IMR-90 (cell line): ENCODE measurements around the gene DENND1B. TPM values are rescaled to one million over a fixed set of nuclear protein-coding genes. Genes with fewer than 3 reads are reported as not detected.

Source experiments
- ATAC-seq: fragments of 200-7000 bp; cut with Tn5 transposase; 2 replicates; pipeline ENCODE4 v1.9.1; 2020; ENCODE audit warnings: low read depth, mild to moderate bottlenecking, moderate library complexity
- BruUV-seq: library from RNA; stranded (reverse); fragments of 400-500 nt; replicated peaks from 2 replicates; lab custom pipeline; 2021; lab: Mats Ljungman, UMichigan
- CTCF ChIA-PET: fragments of 300-600 bp; formaldehyde crosslinking; extraction: SDS; loops from one replicate; lab custom pipeline; 2021; ENCODE audit warnings: antibody characterized with exemption; lab: Yijun Ruan, JAX
- POLR2A ChIA-PET: fragments of 300-600 bp; sonication (Branson Sonifier 250); formaldehyde crosslinking; loops from one replicate; lab custom pipeline; 2022; ENCODE audit warnings: antibody characterized with exemption; ENCODE audit not compliant: unreplicated experiment; lab: Charles Lee
- DNase-seq: peaks from one replicate; pipeline ENCODE4 v3.0.0; 2013
- H2AFZ ChIP-seq: replicated peaks from 2 replicates; pipeline ENCODE3; 2013; ENCODE audit warnings: low read length, mild to moderate bottlenecking; ENCODE audit not compliant: poor library complexity
- H2AK5ac ChIP-seq: 2 replicates; pipeline ENCODE4 v1.6.1; 2013; ENCODE audit warnings: low read depth, low read length, inconsistent platforms
- H2AK9ac ChIP-seq: replicated peaks from 2 replicates; pipeline ENCODE3; 2013; ENCODE audit warnings: mild to moderate bottlenecking, low read depth, low read length, moderate library complexity; ENCODE audit not compliant: poor library complexity
- H2BK120ac ChIP-seq: 2 replicates; pipeline ENCODE4 v1.6.1; 2013; ENCODE audit warnings: low read depth, low read length, inconsistent platforms
- H2BK15ac ChIP-seq: 3 replicates; pipeline ENCODE4 v1.6.1; 2013; ENCODE audit warnings: low read depth, low read length, inconsistent platforms
- H2BK20ac ChIP-seq: 2 replicates; pipeline ENCODE4 v1.6.1; 2013; ENCODE audit warnings: low read depth, mild to moderate bottlenecking, inconsistent platforms, low read length, moderate library complexity
- H2BK5ac ChIP-seq: 2 replicates; pipeline ENCODE4 v1.6.1; 2013; ENCODE audit warnings: mild to moderate bottlenecking, low read depth, low read length, inconsistent platforms; ENCODE audit not compliant: poor library complexity, severe bottlenecking
- H3K14ac ChIP-seq: replicated peaks from 2 replicates; pipeline ENCODE4 v1.6.1; 2013; ENCODE audit warnings: low read depth, low read length, inconsistent platforms
- H3K18ac ChIP-seq: 2 replicates; pipeline ENCODE4 v1.6.1; 2013; ENCODE audit warnings: low read depth, low read length, control low read depth
- H3K23ac ChIP-seq: 2 replicates; pipeline ENCODE4 v1.6.1; 2013; ENCODE audit warnings: low read depth, low read length, inconsistent platforms
- H3K27ac ChIP-seq: 2 replicates; pipeline ENCODE4 v1.5.1; 2013; ENCODE audit warnings: mild to moderate bottlenecking, control low read depth, low read length; ENCODE audit not compliant: insufficient read depth
- H3K27me3 ChIP-seq: 2 replicates; pipeline ENCODE4 v1.6.1; 2013; ENCODE audit warnings: low read length; ENCODE audit not compliant: control insufficient read depth, insufficient read depth
- H3K36me3 ChIP-seq: 2 replicates; pipeline ENCODE4 v1.6.1; 2013; ENCODE audit warnings: low read length, mixed read lengths; ENCODE audit not compliant: control insufficient read depth, insufficient read depth
- H3K4ac ChIP-seq: 2 replicates; pipeline ENCODE4 v1.6.1; 2013; ENCODE audit warnings: low read depth, low read length, inconsistent platforms
- H3K4me1 ChIP-seq: 2 replicates; pipeline ENCODE4 v1.6.1; 2013; ENCODE audit warnings: low read length, mixed read lengths; ENCODE audit not compliant: control insufficient read depth, insufficient read depth
- H3K4me2 ChIP-seq: 2 replicates; pipeline ENCODE4 v1.6.1; 2013; ENCODE audit warnings: low read depth, mild to moderate bottlenecking, control low read depth, low read length, moderate library complexity
- H3K4me3 ChIP-seq: 2 replicates; pipeline ENCODE4 v1.5.1; 2013; ENCODE audit warnings: low read depth, mild to moderate bottlenecking, control low read depth, low read length, moderate library complexity; ENCODE audit not compliant: insufficient read depth
- H3K56ac ChIP-seq: 2 replicates; pipeline ENCODE4 v1.6.1; 2013; ENCODE audit warnings: low read length, inconsistent platforms; ENCODE audit not compliant: insufficient read depth; ENCODE audit errors: extremely low read depth
- H3K79me1 ChIP-seq, 2 experiments: 2 replicates each; pipeline ENCODE4 v1.6.1; 2013; ENCODE audit warnings: low read length in 2 of 2, inconsistent platforms in 1 of 2, low read depth in 1 of 2
- H3K9ac ChIP-seq: 2 replicates; pipeline ENCODE4 v1.6.1; 2013; ENCODE audit warnings: low read depth, low read length, control low read depth
- H3K9me1 ChIP-seq: 2 replicates; pipeline ENCODE4 v1.6.1; 2013; ENCODE audit warnings: low read length, inconsistent platforms; ENCODE audit not compliant: insufficient read depth
- H3K9me3 ChIP-seq: 2 replicates; pipeline ENCODE4 v1.6.1; 2013; ENCODE audit warnings: low read length; ENCODE audit not compliant: control insufficient read depth, insufficient read depth
- H4K20me1 ChIP-seq: 2 replicates; pipeline ENCODE4 v1.6.1; 2013; ENCODE audit warnings: low read length, inconsistent platforms; ENCODE audit not compliant: insufficient read depth
- H4K5ac ChIP-seq: 2 replicates; pipeline ENCODE4 v1.6.1; 2013; ENCODE audit warnings: mild to moderate bottlenecking, low read depth, low read length, control low read depth
- H4K8ac ChIP-seq, 2 experiments: 2 replicates each; pipeline ENCODE4 v1.6.1; 2013; ENCODE audit warnings: low read depth in 2 of 2, low read length in 2 of 2, control low read depth in 1 of 2, inconsistent platforms in 1 of 2
- H4K91ac ChIP-seq: 2 replicates; pipeline ENCODE4 v1.6.1; 2013; ENCODE audit warnings: low read depth, low read length, inconsistent platforms; ENCODE audit not compliant: insufficient read depth
- BHLHE40 ChIP-seq: fragments of 150-350 bp; IDR thresholded peaks from 2 replicates; pipeline ENCODE4 v1.6.1; 2016; ENCODE audit warnings: mild to moderate bottlenecking, low read depth, low read length
- CEBPB ChIP-seq: IDR thresholded peaks from 2 replicates; pipeline ENCODE4 v1.6.1; 2012; ENCODE audit warnings: low read depth, low read length, improper control_type of control experiment
- CHD1 ChIP-seq: IDR thresholded peaks from 2 replicates; pipeline ENCODE4 v1.6.1; 2012; ENCODE audit warnings: low read depth, low read length, improper control_type of control experiment
- FOS ChIP-seq: fragments of 150-350 bp; IDR thresholded peaks from 2 replicates; pipeline ENCODE4 v1.6.1; 2016; ENCODE audit warnings: low read depth, low read length
- MAFK ChIP-seq: IDR thresholded peaks from 2 replicates; pipeline ENCODE4 v1.6.1; 2012; ENCODE audit warnings: low read depth, low read length, improper control_type of control experiment
- MAZ ChIP-seq: IDR thresholded peaks from 2 replicates; pipeline ENCODE4 v1.6.1; 2012; ENCODE audit warnings: low read depth, mild to moderate bottlenecking, low read length, improper control_type of control experiment, moderate library complexity, borderline replicate concordance
- MXI1 ChIP-seq: IDR thresholded peaks from 2 replicates; pipeline ENCODE4 v1.6.1; 2012; ENCODE audit warnings: low read depth, mild to moderate bottlenecking, low read length, moderate library complexity, borderline replicate concordance
- NFE2L2 ChIP-seq: fragments of 150-350 bp; IDR thresholded peaks from 2 replicates; pipeline ENCODE4 v1.6.1; 2016; ENCODE audit warnings: low read depth, mild to moderate bottlenecking, low read length
- POLR2A ChIP-seq: IDR thresholded peaks from 2 replicates; pipeline ENCODE4 v1.6.1; 2012; ENCODE audit warnings: mild to moderate bottlenecking, low read depth, low read length
- RAD21 ChIP-seq: IDR thresholded peaks from 2 replicates; pipeline ENCODE4 v1.6.1; 2012; ENCODE audit warnings: low read length, improper control_type of control experiment
- RCOR1 ChIP-seq: IDR thresholded peaks from 2 replicates; pipeline ENCODE4 v1.6.1; 2012; ENCODE audit warnings: mild to moderate bottlenecking, low read length, improper control_type of control experiment; ENCODE audit not compliant: insufficient replicate concordance
- RFX5 ChIP-seq: IDR thresholded peaks from 2 replicates; pipeline ENCODE4 v1.8.0; 2012; ENCODE audit warnings: low read depth, mild to moderate bottlenecking, low read length, moderate library complexity
- SMC3 ChIP-seq: fragments of 150-350 bp; IDR thresholded peaks from 2 replicates; pipeline ENCODE4 v1.6.1; 2016; ENCODE audit warnings: low read depth, mild to moderate bottlenecking, antibody characterized with exemption, low read length, moderate library complexity
- WGBS, 2 experiments: methylation state at CpG; one replicate each; pipeline versions ENCODE4 v1.1.5 to v1.1.7; 2013; ENCODE audit warnings: missing lambda C conversion rate in 2 of 2; ENCODE audit not compliant: insufficient read length in 1 of 2; ENCODE audit errors: extremely low coverage in 2 of 2; 5-methylcytosine and 5-hydroxymethylcytosine counted together
- dilution Hi-C: fragments of 300-500 bp; cut with HindIII; formaldehyde crosslinking; loops from one replicate; pipeline ENCODE4 v1.14.3; 2018; ENCODE audit warnings: low sequenced_read_pairs; ENCODE audit not compliant: unreplicated experiment
- in situ Hi-C: fragments of 300-500 bp; cut with MboI; formaldehyde crosslinking; loops from 3 replicates; pipeline ENCODE4 v1.14.3; 2019; ENCODE audit warnings: low sequenced_read_pairs, inconsistent platforms, mixed read lengths
- intact Hi-C: fragments of 100-400 bp; cut with micrococcal nuclease; formaldehyde crosslinking; loops from 2 replicates; pipeline ENCODE4 v1.10.0; 2022
- polyA plus RNA-seq, 3 experiments: library from polyadenylated mRNA; depleted of rRNA; stranded (reverse); fragments of >200 nt; gene quantifications; 2 replicates each; pipeline ENCODE4 v1.2.3, GENCODE V29; 2012; ENCODE audit warnings: low replicate concordance in 1 of 3
- total RNA-seq: library from RNA; depleted of rRNA; stranded (reverse); fragments of >200 nt; gene quantifications from 2 replicates; pipeline ENCODE4 v1.2.3, GENCODE V29; 2012
- TF ChIP-seq, protein P1 (sequence below): fragments of 150-350 bp; IDR thresholded peaks from 2 replicates; pipeline ENCODE4 v1.6.1; 2017; ENCODE audit warnings: mild to moderate bottlenecking, antibody characterized with exemption, low read length, low read depth
- TF ChIP-seq, protein P2 (sequence below): conservative IDR thresholded peaks from 2 replicates; pipeline ENCODE4 v1.5.1; 2012; ENCODE audit warnings: mild to moderate bottlenecking, low read depth, low read length, improper control_type of control experiment
- TF ChIP-seq, protein P3 (sequence below): fragments of 150-350 bp; IDR thresholded peaks from 2 replicates; pipeline ENCODE4 v1.6.1; 2016; ENCODE audit warnings: low read depth, mild to moderate bottlenecking, low read length, moderate library complexity, borderline replicate concordance

Gene DENND1B
- total and polyA plus RNA-seq, 2 of the 4 experiments (the other 2 are of a cell fraction) = 4.0 to 24.2 TPM

DNA sequence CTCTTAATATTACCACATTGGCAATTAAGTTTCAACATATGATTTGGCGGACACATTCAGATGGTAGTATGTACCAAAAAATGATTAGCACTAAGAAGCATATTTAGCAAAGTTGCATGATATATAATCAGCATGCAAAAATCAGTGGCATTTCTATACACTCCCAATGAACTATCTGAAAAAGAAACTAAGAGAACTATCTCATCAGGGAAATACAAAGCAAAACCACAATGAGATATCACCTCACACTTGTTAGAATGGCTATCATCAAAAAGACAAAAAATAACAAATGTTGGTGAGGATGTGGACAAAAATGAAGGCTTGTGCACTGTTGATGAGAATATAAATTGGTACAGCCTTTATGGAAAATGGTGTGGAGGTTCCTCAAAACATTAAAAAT, 31.4 kb upstream of the DENND1B start:
- H2BK120ac ChIP-seq = no peak overlapping the region
- H3K14ac ChIP-seq = no peak overlapping the region
- ChIA-PET POLR2A (no interaction called here), CTCF (interaction anchor here (1.2 kb wide), 1 partner anchor 61 kb away, joined by 3 read pairs; no protein-coding TSS in a partner anchor)
- dilution Hi-C loops (no loop called here), in situ Hi-C loops (no loop called here), intact Hi-C loops (no loop called here)
- H2AFZ ChIP-seq = no peak overlapping the region
- H3K4ac ChIP-seq = no peak overlapping the region
- BruUV-seq = no TSS peak
- peaks cover 2% of the 10 kb centered on the region; the same call in 1 of the 2 replicates for H3K4me1 ChIP-seq
- DNase-seq (no peak), ATAC-seq (no peak)
- TF ChIP-seq MAZ (no peak), MAFK (no peak), MXI1 (no peak), FOS (no peak), RAD21 (no peak), RCOR1 (no peak), NFE2L2 (no peak), CEBPB (no peak), POLR2A (no peak), RFX5 (no peak), CHD1 (no peak), BHLHE40 (no peak), SMC3 (no peak)
- TF ChIP-seq, protein P1, sequence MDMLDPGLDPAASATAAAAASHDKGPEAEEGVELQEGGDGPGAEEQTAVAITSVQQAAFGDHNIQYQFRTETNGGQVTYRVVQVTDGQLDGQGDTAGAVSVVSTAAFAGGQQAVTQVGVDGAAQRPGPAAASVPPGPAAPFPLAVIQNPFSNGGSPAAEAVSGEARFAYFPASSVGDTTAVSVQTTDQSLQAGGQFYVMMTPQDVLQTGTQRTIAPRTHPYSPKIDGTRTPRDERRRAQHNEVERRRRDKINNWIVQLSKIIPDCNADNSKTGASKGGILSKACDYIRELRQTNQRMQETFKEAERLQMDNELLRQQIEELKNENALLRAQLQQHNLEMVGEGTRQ = no peak
- TF ChIP-seq, protein P2, sequence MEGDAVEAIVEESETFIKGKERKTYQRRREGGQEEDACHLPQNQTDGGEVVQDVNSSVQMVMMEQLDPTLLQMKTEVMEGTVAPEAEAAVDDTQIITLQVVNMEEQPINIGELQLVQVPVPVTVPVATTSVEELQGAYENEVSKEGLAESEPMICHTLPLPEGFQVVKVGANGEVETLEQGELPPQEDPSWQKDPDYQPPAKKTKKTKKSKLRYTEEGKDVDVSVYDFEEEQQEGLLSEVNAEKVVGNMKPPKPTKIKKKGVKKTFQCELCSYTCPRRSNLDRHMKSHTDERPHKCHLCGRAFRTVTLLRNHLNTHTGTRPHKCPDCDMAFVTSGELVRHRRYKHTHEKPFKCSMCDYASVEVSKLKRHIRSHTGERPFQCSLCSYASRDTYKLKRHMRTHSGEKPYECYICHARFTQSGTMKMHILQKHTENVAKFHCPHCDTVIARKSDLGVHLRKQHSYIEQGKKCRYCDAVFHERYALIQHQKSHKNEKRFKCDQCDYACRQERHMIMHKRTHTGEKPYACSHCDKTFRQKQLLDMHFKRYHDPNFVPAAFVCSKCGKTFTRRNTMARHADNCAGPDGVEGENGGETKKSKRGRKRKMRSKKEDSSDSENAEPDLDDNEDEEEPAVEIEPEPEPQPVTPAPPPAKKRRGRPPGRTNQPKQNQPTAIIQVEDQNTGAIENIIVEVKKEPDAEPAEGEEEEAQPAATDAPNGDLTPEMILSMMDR = no peak
- TF ChIP-seq, protein P3, sequence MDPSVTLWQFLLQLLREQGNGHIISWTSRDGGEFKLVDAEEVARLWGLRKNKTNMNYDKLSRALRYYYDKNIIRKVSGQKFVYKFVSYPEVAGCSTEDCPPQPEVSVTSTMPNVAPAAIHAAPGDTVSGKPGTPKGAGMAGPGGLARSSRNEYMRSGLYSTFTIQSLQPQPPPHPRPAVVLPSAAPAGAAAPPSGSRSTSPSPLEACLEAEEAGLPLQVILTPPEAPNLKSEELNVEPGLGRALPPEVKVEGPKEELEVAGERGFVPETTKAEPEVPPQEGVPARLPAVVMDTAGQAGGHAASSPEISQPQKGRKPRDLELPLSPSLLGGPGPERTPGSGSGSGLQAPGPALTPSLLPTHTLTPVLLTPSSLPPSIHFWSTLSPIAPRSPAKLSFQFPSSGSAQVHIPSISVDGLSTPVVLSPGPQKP = no peak
- H3K27me3 ChIP-seq = no peaks in the 10 kb centered on the region
- no peak overlapping the region for H4K5ac ChIP-seq
- no peak overlapping the region for H2AK9ac ChIP-seq
- H4K20me1 ChIP-seq = no peaks in the 10 kb centered on the region
- no peaks in the 10 kb centered on the region for H3K36me3 ChIP-seq
- H2BK20ac ChIP-seq = no peak overlapping the region
- no peak overlapping the region for H4K8ac ChIP-seq
- H3K27ac ChIP-seq = no peak overlapping the region
- no peak overlapping the region for H3K23ac ChIP-seq
- H3K56ac ChIP-seq = no peak overlapping the region
- H3K9me1 ChIP-seq = no peaks in the 10 kb centered on the region
- no peak overlapping the region for H2AK5ac ChIP-seq
- no peak overlapping the region for H3K9ac ChIP-seq
- no peaks in the 10 kb centered on the region for H3K79me1 ChIP-seq
- H3K4me3 ChIP-seq = no peak overlapping the region
- H3K9me3 ChIP-seq = peaks cover under 1% of the 10 kb centered on the region; the same call in 1 of the 2 replicates
- no CpG with 5 or more reads among the region's 1 CpG for WGBS, 2 experiments
- no peak overlapping the region for H2BK5ac ChIP-seq
- no peak overlapping the region for H2BK15ac ChIP-seq
- no peak overlapping the region for H3K18ac ChIP-seq
- H4K91ac ChIP-seq = no peak overlapping the region
- no peak overlapping the region for H3K4me2 ChIP-seq
